ENCODE measurements around the gene NR3C2.

- TF ChIP-seq CTCF (IDR thresholded peaks at IDR 0.05) = no peak
- no peak for TF ChIP-seq POLR2AphosphoS5 (IDR thresholded peaks at IDR 0.05)
Observed at GRCh38 chr4:148235809-148236208, 206.4 kb downstream of the NR3C2 start.

Data from prostate gland (tissue), 2 donors.